ENCODE results near the gene PTPN12.

DNA sequence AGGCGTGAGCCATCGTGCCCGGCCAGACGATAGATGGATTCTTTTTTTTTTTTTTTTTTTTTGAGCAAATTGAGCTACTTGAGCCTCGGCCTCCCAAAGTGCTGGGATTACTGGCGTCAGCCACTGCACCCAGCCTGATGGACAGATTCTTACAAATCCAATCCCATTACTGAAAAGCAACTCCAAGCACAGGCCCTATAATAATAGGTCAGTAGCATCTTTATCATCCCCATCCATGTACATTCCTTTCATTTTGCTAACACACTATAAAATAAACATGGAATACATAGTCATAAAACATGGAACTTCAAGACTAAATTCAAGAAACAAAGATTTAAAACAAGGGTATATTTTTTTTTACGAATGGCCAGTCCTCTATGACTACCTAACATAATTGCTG, 143.2 kb downstream of the PTPN12 start:
- TF ChIP-seq, protein P1, sequence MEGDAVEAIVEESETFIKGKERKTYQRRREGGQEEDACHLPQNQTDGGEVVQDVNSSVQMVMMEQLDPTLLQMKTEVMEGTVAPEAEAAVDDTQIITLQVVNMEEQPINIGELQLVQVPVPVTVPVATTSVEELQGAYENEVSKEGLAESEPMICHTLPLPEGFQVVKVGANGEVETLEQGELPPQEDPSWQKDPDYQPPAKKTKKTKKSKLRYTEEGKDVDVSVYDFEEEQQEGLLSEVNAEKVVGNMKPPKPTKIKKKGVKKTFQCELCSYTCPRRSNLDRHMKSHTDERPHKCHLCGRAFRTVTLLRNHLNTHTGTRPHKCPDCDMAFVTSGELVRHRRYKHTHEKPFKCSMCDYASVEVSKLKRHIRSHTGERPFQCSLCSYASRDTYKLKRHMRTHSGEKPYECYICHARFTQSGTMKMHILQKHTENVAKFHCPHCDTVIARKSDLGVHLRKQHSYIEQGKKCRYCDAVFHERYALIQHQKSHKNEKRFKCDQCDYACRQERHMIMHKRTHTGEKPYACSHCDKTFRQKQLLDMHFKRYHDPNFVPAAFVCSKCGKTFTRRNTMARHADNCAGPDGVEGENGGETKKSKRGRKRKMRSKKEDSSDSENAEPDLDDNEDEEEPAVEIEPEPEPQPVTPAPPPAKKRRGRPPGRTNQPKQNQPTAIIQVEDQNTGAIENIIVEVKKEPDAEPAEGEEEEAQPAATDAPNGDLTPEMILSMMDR (IDR thresholded peaks at IDR 0.05), result no peak
- no peak for TF ChIP-seq POLR2AphosphoS5 (IDR thresholded peaks at IDR 0.05; ENCODE audit: low read depth, low read length)
- TF ChIP-seq, protein P2, sequence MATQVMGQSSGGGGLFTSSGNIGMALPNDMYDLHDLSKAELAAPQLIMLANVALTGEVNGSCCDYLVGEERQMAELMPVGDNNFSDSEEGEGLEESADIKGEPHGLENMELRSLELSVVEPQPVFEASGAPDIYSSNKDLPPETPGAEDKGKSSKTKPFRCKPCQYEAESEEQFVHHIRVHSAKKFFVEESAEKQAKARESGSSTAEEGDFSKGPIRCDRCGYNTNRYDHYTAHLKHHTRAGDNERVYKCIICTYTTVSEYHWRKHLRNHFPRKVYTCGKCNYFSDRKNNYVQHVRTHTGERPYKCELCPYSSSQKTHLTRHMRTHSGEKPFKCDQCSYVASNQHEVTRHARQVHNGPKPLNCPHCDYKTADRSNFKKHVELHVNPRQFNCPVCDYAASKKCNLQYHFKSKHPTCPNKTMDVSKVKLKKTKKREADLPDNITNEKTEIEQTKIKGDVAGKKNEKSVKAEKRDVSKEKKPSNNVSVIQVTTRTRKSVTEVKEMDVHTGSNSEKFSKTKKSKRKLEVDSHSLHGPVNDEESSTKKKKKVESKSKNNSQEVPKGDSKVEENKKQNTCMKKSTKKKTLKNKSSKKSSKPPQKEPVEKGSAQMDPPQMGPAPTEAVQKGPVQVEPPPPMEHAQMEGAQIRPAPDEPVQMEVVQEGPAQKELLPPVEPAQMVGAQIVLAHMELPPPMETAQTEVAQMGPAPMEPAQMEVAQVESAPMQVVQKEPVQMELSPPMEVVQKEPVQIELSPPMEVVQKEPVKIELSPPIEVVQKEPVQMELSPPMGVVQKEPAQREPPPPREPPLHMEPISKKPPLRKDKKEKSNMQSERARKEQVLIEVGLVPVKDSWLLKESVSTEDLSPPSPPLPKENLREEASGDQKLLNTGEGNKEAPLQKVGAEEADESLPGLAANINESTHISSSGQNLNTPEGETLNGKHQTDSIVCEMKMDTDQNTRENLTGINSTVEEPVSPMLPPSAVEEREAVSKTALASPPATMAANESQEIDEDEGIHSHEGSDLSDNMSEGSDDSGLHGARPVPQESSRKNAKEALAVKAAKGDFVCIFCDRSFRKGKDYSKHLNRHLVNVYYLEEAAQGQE (IDR thresholded peaks at IDR 0.05; ENCODE audit: insufficient read depth in 1 of 2, low read depth in 2 of 2, low read length in 1 of 2), result no peak
- TF ChIP-seq TCF7L2 (IDR thresholded peaks at IDR 0.05; ENCODE audit: low read depth, low read length), result no peak

Data from Panc1 (cell line).